Measurements from ENCODE around the gene LRRC36. TPM values are rescaled to one million over a fixed set of nuclear protein-coding genes. Genes with fewer than 3 reads are reported as not detected.

Gene LRRC36, protein sequence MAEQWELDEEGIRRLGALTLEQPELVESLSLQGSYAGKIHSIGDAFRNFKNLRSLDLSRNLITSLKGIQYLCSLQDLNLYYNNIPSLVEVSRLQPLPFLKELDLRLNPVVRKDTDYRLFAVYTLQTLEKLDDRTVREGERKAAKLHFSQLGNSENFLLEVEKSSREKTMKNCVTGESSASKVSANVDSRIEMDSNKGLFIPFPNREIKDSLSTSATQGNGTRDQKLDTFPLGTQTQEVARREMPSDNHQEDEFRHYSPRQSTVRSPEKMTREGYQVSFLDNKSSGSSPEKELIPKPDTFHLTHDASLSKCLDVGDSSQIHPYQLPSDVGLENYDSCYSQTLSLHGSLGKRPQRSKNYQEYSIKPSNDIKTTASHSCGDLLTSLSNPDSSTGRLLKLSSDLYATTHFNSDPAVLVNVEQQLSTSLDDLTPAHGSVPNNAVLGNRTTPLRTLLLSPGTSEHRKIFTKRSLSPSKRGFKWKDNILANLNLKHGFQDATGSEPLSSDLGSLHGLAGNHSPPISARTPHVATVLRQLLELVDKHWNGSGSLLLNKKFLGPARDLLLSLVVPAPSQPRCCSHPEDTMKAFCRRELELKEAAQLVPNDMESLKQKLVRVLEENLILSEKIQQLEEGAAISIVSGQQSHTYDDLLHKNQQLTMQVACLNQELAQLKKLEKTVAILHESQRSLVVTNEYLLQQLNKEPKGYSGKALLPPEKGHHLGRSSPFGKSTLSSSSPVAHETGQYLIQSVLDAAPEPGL
- 0.41 TPM for total RNA-seq

DNA sequence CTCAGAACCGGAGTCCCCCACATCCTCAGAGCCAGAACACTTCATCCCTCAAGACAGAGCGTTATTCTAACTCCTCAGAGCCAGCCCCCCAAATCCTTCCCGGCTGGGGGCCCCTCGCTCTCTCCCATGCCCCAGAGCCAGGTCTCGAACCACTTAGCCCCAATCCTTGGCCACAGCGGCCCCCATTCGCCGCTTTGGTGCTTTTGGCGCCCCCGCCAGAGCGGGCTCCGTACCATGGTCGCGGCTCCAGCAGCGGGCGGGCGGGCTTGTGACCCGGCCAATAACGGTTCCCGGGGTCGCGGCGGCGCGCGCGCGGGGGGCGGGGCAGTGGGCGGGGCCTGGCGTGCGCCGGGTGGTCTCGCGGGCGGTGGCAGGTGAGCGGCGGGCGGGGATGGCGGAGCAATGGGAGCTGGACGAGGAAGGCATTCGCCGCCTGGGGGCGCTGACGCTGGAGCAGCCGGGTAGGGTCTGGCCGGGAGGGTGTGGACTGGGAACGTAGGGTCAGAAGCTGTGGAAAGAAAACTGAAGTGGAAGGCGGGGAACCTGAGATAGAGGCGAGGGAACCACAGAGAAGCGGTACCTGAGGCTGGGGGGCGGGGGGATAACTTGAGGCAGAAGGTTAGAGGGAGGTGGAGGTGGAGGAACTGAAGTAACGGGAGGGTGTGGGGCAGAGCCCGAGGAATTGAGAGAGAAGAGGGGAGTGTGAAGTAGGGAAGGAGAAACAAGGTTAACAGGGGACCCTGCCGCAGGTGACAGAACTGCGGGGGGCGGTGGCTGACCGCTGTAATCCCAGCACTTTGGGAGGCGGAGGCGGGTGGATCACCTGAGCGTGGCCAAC is at the start of gene LRRC36, which contains the start of gene KCTD19:
TSS of gene LRRC36 (plus strand) at position 344 of the 838 bp plus-strand sequence. CDS start at position 392, 48 bp downstream.
TSS of gene KCTD19 (minus strand) at position 270 of the 838 bp plus-strand sequence. CDS start at position 236, 34 bp downstream.
- peak; percentile 75 for DNase-seq

DNA sequence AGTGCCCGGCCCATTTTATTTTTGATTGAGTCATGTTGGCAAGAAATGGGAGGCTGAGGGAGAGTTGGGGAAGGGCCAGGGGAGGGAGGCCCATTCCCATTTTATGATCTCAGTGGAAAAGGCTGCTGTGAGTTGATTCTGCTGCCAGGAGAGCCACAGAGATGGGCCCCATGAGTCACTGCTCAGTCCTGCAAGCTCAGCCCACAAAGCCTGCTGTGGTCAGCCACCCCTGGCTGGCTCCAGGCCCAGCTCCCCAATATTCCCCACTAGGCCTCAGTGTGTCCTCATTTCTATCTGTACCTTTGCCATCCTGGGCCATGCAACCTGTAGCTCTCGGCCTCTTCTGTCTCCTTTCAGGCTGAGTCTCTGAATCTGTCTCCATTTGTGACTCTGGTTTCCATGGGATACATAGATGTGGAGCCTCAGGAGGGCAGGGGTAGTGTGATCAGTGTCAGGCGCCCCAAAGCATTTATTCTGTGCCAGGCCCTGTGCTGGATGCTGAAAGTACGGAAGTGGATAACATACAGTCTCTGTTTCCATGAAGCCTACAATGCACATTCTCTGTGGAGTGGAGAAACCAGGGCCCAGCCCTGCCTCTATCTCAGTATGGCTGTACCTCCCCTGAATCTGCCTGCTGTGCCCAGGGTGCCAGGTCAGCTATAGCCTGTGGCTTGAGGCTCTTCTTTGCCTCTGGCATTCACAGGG is 49.2 kb upstream of the LRRC36 start:
- no peak for DNase-seq

DNA sequence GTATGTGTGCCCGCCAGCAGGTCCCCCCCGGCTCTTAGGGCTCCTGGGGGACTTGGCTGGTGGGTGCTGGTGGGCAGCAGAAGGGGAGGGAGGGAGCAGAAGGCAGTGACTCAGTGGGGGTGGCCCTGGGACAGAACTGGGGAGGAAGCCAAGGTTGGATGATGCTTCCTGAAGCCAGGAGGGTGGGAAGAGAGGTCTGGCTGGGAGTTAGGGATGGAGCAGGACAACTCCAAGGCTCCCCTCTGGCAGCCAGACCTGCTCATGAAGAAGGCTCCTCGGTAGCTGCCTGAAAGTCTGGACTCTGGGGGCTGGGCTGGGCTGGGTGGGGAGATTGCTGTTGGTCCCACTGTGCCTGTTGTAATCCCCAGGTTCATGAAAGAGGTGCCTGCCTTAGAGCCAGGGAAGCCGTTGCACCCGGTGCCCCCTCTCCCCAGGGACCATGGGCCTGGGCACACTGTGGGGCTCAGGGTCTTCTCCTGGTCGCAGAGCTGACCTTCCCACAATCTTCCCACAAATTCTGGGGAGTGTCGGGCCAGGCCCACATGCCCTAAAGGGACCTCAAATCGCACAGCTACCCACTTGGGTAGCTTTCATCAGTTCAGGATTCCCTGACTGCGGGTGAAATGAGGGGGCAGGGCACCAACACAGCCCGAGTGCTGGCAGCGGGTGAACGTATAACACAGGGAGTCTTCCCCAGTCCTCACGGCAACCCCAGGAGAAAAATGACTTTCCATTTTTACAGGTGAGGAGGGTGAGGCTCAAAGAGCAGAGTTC is 48.4 kb upstream of the LRRC36 start:
- DNase-seq, result no peak

DNA sequence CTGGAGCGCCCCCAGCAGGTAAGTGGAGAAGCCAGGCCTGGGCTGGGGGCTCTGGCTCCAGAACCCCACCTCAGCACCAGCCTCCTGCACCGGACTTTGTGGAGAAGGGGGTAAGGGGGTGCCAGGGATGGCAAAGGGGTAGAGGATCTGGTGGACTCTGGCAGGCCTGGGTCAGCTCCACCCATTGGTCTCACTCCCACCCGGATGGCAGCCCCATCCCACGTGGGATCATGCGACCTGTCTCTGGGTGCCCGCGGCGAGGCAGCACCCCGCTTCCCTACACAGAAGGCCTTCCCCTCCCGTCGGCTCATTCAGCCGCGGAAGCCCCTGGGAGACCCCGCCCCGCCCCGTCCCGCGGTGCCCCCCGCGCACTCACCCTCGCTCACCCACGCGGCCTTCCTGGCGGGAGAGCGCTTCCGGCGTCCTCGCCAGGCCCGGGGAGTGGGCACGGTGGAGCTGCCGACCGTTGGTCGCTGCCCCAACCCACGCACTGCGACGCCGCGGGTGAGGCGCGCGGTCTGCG is 47.8 kb upstream of the LRRC36 start:
- no peak for DNase-seq

DNA sequence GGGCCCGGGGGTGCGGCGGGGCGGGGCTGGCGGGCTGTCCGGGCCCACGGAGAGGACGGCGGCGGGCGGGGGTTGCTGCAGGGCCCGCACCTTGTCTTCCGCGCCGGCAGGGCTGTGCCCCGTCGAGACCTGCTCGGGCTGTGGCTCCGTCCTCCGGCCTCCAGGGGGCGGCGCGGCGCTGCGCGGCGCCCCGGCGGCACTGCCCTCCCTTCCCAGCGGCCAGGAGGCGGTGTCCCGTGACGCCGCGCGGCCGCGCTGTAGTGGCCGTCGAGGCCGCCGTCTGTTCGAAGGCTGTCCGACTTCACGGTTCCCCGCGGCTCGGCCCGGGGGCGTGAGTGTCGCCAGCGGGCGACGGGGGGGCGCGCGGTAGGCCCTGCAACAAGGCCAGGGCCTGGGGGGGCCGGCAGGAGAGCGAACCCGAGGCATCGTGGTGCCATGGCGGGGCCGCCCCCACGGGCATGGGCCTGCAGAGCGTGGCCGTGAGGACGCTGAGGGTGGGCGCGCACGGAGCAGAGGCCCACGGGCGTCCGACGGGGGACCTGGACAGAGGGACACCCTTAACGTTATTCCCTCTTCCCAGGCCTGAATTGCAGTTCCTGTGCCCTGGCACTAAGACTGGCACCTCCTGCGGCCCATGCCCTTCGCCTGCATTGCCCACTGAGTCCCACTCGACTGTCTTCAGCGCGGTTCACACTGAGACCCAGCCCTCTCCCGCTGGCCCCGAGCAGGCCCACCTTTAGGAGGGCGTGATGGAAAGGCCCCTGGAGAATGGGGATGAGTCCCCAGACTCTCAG is 47.1 kb upstream of the LRRC36 start, which contains the start of gene PLEKHG4:
TSS of gene PLEKHG4 (plus strand) at position 237 of the 794 bp plus-strand sequence. CDS start at position 750, 513 bp downstream.
- peak; percentile 85 for DNase-seq

DNA sequence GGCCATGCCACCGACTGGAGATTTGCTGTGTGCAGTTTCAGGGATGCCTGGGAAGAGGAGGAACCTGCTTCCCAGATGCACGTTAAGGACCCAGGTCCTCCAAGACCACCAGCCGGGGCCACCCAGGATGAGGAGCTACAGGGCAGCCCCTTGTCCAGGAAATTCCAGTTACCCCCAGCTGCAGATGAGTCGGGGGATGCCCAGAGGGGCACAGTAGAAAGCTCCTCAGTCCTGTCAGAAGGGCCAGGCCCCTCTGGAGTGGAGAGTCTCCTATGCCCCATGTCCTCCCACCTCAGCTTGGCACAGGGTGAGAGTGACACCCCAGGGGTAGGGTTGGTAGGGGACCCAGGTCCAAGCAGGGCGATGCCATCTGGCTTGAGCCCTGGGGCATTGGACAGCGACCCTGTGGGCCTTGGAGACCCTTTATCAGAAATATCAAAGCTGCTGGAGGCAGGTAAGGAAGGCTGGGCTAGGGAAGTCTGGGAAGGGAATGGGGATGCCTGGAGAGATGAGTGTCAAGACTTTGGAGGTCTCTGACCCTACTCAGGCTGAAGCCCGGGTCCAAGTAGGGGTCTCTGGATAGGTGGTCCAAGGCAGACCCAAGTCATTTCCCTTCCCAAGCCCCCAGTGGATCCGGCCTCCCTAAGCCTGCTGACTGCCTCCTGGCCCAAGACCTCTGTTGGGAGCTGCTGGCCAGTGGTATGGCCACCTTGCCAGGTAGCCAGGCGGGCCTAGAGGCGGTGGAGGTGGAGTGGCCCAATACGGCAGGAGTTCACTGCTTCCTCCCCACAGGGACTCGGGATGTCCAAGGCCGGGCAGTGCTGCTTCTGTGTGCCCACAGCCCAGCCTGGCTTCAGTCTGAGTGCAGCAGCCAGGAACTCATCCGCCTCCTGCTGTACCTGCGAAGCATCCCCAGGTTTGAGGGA is 46.3 kb upstream of the LRRC36 start:
- DNase-seq, result no peak

DNA sequence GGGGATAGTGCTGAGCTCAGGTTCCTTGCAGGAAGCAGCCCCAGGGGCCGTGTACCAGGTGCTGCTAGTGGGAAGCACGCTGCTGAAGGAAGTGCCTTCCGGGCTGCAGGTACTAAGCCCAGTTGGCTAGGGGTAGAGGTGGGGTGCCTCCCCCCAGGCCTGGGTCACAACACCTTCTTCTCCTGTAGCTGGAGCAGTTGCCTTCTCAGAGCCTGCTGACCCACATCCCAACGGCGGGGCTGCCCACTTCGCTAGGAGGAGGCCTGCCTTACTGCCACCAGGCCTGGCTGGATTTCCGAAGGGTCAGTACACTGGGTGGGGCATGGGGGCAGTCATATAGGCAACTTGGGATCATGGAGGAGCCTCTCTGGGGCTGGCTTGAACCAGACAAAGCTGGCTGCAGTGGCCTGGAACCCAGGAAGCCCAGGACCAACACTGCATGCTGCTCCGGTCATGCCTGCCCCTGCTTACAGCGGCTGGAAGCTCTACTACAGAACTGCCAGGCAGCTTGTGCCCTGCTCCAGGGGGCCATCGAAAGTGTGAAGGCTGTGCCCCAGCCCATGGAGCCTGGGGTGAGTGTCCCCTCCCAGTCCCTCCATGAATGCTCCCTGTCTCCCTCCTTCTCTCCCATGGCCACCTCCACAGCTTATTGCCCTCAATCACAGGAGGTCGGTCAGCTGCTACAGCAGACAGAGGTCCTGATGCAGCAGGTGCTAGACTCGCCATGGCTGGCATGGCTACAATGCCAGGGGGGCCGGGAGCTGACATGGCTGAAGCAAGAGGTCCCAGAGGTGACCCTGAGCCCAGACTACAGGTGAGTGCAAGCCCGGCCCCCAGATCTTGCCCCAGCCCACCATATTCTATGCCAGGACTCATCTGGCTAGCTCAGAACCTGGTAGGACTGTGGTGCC is 44.8 kb upstream of the LRRC36 start:
- no peak for DNase-seq

DNA sequence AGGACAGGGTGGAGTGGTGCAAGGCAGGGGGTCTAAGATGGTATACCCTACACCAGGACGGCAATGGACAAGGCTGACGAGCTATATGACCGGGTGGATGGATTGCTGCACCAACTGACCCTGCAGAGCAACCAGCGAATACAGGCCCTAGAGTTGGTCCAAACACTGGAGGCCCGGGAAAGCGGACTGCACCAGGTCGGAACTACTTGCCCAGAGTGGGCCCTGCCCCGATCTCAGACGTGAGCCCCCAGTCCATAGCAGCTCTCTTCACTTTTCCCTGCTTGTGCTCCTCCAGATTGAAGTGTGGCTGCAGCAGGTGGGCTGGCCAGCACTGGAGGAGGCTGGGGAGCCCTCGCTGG is 44.2 kb upstream of the LRRC36 start:
- DNase-seq, result no peak

DNA sequence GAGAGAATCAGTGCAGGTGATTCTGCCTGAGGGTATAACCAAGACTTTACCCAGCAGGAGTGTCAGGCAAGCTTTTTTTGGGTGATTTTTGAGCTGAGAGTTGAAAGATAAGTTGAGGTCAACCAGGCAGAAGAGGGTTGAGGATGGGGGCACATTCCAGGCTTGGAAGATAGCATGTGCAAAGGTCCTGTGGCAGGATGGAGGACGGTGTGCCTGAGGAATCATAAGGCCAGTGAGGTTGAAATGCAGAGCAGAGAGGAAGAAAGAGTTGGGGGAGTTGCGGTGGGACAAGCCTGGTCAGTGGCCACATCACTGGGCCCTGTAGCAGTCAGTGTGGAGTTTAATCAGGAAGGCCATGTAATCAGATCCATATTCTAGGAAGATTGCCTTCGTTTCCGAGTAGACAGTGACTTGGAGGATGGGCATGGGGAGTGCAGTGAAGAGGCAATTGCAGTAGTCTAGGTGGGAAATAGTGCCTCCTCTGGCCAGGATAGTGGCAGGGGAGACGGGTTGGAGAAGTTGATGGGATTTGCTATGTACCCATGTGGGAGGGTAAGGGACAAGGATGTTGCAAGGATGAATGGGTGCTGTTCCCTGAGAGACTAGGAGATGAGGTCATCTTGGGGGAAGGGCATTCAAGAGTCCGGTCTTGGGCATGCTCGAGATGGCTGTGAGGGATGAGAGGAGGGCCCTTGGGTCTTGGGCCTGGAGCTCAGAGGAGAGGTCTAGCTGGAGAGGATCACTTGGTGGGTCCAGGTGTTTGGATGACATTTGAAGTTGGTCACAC is 43.4 kb upstream of the LRRC36 start:
- DNase-seq, result no peak

DNA sequence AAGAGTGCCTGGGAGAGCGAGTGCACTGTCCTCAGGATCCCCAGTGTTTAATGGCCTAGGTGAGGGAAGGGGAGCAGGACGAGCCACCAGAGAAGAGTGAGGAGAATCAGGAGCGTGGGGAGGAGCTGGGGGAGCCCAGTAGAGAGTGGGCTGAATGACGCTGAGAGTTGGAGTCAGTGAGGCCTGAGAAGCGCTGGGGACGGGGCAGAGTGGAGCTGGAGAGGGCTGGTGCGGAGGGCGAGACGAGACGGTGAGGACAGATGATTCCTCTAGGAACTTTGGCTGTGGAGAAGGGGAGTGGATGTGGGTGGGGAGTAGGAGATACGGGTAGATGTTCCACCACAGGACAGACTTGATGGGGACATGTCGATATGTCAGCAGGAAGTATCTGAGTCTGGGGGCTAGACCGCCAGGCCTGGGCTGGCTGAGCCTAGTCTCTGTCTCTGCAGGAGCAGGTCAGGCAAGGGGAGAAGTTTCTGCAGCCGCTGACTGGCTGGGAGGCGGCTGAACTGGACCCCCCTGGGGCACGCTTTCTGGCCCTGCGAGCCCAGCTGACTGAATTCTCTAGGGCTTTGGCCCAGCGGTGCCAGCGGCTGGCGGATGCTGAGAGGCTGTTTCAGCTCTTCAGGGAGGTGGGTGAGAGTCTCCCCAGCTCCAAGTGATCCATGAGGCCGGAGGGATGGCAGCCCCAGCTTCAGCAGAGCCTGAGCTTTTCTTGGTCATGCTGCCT is 42.6 kb upstream of the LRRC36 start:
- no peak for DNase-seq

DNA sequence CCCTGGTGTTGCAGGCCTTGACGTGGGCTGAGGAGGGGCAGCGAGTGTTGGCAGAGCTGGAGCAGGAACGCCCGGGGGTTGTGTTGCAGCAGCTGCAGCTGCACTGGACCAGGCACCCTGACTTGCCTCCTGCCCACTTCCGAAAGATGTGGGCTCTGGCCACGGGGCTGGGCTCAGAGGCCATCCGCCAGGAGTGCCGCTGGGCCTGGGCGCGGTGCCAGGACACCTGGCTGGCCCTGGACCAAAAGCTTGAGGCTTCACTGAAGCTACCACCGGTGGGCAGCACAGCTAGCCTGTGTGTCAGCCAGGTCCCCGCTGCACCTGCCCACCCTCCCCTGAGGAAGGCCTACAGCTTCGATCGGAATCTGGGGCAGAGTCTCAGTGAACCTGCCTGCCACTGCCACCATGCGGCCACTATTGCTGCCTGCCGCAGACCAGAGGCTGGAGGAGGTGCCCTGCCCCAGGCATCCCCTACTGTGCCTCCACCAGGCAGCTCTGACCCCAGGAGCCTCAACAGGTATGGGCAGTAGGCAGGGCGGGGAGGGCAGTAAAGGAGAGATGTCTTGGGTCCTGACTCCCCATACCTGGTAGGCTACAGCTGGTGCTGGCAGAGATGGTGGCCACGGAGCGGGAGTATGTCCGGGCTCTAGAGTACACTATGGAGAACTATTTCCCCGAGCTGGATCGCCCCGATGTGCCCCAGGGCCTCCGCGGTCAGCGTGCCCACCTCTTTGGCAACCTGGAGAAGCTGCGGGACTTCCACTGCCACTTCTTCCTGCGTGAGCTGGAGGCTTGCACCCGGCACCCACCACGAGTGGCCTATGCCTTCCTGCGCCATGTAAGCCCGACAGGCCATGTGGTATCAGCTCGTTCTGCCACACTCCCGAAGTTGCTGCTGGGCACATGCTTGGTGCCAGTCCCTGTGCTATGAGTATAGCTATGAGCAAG is 41.6 kb upstream of the LRRC36 start:
- DNase-seq, result peak; percentile 27

DNA sequence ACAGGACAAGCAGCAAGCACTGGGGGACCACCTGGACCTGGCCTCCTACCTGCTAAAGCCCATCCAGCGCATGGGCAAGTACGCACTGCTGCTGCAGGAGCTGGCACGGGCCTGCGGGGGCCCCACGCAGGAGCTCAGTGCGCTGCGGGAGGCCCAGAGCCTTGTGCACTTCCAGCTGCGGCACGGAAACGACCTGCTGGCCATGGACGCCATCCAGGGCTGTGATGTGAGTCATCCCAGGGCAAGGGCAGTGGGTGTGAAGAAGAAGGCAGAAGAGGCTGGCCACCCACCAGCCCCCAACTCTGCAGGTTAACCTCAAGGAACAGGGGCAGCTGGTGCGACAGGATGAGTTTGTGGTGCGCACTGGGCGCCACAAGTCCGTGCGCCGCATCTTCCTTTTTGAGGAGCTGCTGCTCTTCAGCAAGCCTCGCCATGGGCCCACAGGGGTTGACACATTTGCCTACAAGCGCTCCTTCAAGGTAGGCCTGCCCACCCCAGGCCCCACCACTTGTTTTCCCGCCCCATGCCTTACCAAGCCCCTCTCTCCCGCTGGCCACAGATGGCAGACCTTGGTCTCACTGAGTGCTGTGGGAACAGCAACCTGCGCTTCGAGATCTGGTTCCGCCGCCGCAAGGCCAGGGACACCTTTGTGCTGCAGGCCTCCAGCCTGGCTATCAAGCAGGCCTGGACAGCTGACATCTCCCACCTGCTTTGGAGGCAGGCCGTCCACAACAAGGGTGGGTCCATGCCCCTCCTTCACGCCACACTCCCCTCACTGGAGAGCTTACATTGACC is 40.0 kb upstream of the LRRC36 start:
- DNase-seq, result no peak

DNA sequence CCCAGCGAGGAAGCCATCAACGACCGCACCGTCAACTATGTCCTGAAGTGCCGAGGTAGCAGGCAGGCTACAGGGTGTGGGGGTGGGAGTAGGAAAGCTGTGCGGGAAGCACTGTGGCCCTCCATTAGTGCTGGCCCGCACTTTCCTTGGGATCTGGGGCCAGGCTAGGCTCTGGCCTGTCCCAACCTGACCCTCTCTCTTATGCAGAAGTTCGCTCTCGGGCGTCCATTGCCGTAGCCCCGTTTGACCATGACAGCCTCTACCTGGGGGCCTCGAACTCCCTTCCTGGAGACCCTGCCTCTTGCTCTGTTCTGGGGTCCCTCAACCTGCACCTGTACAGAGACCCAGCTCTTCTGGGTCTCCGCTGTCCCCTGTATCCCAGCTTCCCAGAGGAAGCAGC is 38.7 kb upstream of the LRRC36 start:
- no peak for DNase-seq

DNA sequence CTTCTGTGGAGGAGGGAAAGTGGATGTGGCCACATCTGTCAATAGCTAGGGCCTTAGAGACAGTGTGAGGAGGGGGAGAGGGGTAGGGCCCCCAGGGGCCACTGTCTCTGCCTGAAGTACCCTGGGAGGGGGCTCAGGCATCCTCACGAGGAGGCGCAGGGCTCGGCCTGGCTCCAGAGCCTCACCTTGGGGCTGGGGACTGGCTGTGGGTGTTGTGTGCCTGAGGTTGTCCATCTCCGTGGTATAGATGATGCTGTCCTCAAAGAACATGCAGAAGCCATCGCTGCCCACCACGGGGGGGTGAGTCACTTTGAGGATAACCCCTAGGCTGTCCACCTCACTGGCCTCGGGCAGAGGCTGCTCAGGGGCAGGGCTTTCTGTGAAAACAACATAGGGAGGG is 35.2 kb upstream of the LRRC36 start:
- no peak for DNase-seq

Measured in tongue (tissue), 2 donors.